ENCODE results near the gene UQCRH. TPM values are rescaled to one million over a fixed set of nuclear protein-coding genes. Genes with fewer than 3 reads are reported as not detected.

The UQCRH gene
- 1,191 TPM for total RNA-seq
- long read RNA-seq, transcript UQCRH-205 (5 exons, 674 nt), result minor isoform, 49 of 589 reads
- long read RNA-seq, transcript UQCRH-202 (2 exons, 621 nt), result minor isoform, 17 of 589 reads
- long read RNA-seq, transcript UQCRH-201 (4 exons, 604 nt), result major isoform, 497 of 589 reads
- long read RNA-seq, partial matches to known transcripts, result 7 of 589 reads
- long read RNA-seq, other reads (novel, unspliced or antisense), result 18 of 589 reads

DNA sequence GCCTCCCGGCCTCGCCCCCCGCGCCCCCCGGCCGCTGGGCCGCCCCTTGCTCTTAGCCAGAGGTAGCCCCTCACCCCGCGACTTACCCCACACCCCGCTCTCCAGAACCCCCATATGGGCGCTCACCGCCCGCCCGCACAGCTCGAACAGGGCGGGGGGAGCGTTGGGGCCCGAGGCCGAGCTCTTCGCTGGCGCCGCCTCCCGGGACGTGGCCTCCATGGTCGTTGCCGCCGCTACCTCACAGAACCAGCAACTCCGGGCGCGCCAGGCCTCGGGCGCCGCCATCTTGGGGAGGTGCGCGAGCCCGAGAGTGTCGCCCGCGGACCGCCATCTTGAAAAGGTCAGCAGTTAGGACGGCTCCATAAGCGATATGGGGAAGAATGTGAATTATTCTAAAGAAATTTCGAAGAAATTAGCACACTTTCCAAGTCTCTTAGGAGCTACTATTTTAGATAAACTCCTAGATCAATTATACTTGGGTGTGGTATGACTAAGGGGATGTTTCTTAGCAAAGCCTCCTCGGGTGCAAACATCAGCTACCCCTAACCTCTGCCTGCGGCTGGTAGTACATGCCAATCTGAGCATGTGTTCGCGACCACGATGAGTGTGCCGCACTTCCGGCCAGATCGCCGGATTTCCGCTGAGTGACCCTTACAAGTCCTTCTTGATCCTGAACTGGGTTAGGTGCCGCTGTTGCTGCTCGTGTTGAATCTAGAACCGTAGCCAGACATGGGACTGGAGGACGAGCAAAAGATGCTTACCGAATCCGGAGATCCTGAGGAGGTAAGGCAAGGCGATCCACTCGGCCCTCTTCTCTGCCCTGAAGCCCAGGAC, at the start of gene UQCRH, which contains the start of gene LRRC41:
TSS of gene UQCRH (plus strand) at position 661 of the 834 bp plus-strand sequence. CDS start at position 730, 69 bp downstream.
TSS of gene LRRC41 (minus strand) at position 579 of the 834 bp plus-strand sequence. CDS start at position 285, 294 bp downstream.
- intact Hi-C loops (cut with micrococcal nuclease), result no loop called here
- peak; percentile 97 for DNase-seq
- ATAC-seq, result peak; percentile 91

DNA sequence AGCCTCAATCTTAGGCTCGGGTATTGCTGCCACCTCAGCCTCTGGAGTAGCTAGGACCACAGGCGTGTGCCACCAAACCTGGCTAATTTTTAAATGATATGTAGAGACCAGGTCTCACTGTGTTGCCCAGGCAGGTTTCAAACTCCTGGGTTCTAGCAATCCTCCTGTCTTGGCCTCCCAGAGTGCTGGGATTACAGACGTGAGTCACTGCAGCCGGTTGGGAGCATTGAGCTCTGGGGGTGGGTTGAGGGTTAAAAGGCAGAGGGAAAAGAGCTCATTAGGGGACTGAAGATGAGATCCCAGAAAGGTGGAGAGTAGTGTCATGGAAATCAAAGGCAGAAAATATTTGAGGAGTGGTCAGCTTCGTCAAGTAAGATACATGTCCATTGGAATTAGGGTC, 48.8 kb upstream of the UQCRH start:
- DNase-seq (no peak), ATAC-seq (no peak)
- intact Hi-C loops (cut with micrococcal nuclease), result no loop called here

DNA sequence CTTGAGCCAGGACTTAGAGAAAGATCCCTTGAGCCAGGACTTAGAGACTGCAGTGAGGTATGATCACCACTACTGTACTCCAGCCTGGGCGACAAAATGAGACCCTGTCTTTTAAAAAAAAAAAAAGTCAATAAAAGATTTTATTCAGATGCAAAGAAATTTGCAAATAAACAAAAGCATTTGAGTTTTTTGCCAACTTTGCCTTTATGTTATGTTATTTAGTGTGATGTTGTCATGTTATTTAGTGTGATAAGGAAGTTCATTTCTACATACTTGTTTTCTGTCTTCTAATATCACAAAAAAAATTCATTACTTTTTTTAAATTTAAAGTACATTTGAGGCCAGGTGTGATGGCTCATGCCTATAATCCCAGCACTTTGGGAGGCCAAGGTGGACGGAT, 47.0 kb upstream of the UQCRH start:
- intact Hi-C loops (cut with micrococcal nuclease), result no loop called here
- ATAC-seq, result no peak

DNA sequence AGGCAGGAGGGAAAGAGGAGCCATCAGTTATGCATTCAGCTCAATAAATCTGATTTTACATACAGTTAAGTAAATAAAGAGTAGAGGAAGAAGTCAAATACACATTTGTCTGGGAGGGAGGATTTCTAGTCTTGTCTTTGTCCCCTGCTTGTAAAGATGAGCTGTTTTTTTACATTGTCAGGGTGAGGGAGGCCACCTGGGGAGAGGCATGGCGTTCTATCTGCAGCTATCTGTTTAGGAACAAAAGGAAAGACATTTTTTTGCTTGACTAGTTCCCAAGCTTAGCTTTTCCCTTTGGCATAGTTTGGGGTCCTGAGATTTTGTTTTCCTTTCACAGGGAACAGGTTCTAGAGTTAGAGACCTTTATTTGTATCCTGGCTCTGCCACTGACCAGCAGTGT, 41.0 kb upstream of the UQCRH start:
- no peak for ATAC-seq
- no peak for DNase-seq

More for the DNA sequence above, 47.0 kb upstream of the UQCRH start:
- no peak for DNase-seq

DNA sequence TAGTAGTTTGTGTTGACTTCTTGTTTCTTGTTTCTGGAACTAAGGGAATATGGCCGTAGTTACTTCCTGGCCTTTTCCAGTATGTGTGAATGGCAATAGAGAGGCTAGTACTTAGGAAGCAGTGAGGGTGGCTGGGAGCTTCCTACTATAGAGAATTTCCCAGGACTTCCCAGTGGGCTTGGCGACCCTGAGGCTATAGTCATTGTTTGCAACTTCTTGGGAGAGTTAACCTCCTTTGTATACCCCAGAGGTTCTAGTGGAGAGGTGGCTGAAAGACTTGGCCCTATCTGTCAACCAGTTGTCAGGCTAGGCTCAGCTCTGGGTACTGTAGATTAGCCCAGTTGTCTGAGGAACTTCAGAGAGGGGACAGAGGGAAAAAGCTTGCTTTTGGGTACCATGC, 40.4 kb upstream of the UQCRH start:
- intact Hi-C loops (cut with micrococcal nuclease), result no loop called here
- no peak for ATAC-seq
- DNase-seq, result no peak

More for the DNA sequence above, 41.0 kb upstream of the UQCRH start:
- intact Hi-C loops (cut with micrococcal nuclease), result no loop called here

DNA sequence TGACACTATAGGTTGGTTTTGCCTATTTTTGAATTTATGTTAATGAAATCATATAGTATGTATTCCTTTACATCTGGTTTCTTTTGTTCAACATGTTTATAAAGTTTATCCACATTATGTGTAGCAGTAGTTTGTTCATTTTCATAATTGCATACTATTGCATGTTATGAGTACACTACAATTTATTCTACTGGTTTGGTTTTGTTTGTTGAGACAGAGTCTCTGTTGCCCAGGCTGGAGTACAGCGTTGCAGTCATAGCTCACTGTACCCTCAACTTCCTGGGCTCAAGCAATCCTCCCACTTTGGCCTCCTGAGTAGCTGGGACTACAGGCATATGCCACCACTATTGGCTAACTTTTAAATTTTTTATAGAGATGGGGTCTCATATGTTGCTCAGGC, 34.9 kb upstream of the UQCRH start:
- ATAC-seq (no peak), DNase-seq (no peak)
- intact Hi-C loops (cut with micrococcal nuclease), result no loop called here

DNA sequence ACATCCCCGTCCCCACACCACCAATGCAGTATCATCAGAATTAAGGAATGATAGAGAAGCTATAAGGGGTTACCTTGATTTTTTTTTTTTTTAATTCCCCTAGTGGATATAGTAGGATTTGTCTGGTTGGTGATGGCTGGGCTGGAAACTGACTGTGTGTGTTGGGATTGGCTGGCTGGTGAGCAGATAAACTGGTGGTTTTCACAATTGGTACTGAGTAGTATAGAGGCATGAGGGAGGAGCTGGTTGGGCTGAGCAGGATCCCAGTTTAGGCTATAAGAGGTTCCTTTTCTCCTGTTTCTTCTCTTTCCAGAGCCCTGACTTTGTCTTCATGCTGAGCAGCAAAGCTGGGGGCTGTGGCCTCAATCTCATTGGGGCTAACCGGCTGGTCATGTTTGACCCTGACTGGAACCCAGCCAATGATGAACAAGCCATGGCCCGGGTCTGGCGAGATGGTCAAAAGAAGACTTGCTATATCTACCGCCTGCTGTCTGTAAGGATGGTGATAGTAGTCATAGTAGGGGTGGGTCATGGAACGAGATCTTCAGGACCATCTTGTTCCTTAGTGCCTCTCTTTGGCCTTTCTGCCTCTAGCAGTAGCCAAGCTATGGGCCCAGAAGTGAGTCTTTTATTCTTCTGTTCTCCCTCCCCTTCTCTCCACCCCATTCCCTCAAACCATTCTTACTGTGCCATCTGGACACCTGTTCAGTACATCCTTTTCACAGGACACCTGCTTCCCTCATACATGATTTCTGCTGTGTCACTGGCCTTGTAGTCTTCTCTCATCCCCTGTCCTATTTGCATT, 29.1 kb upstream of the UQCRH start:
- ATAC-seq (no peak), DNase-seq (no peak)
- intact Hi-C loops (cut with micrococcal nuclease), result no loop called here

DNA sequence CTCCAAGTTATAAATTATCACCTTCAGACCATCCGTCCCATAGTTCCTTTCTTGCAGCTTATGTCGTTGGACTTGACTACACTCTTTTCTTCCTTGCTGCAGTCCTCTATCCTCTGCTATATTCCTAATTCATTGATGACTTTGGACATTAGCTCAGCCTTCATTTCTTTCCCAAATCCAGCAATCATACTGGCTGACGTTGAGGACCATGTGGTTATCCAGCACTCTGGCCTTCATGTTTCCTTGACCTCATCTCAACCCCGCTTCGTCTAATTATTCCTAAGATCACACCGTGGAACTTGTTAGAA, 28.5 kb upstream of the UQCRH start:
- DNase-seq, result no peak
- intact Hi-C loops (cut with micrococcal nuclease), result no loop called here
- ATAC-seq, result no peak

DNA sequence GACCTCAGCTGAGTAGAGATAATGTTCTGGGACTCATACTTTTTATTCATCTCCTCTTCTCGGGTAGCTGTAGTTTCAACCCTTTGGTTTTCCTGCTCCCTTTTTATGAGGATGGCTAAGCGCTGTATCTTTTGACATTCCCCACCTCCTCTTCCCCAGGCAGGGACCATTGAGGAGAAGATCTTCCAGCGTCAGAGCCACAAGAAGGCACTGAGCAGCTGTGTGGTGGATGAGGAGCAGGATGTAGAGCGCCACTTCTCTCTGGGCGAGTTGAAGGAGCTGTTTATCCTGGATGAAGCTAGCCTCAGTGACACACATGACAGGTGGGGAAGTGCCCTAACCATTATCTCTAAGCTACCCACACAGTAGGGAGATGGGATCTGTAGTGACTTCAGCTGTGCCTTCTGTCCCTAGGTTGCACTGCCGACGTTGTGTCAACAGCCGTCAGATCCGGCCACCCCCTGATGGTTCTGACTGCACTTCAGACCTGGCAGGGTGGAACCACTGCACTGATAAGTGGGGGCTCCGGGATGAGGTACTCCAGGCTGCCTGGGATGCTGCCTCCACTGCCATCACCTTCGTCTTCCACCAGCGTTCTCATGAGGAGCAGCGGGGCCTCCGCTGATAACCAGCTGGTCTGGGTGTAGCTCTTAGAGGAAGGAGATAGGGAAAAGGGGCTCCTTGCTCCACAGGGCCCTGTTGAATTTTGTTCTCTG, 25.7 kb upstream of the UQCRH start:
- no peak for DNase-seq
- peak; percentile 5 for ATAC-seq
- intact Hi-C loops (cut with micrococcal nuclease), result no loop called here

DNA sequence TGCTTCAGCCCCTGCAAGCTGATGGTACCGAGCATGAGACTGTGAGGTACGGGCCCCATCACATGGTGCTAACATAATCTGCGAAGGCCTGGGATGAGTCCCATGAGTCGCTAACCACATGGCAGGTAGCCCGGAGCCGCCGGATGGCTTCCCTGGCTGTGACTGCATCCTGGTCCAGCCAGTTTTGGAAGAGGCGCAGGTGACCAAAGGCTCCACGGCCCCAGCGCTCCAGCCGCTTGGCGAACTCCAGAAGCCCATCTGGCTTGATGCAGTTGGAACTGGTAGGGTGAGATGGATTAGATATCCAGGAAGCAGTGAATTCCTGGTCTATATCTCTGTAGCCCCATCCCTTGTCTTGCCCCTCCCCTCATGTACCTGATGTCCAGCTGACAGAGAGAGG, 24.7 kb upstream of the UQCRH start:
- intact Hi-C loops (cut with micrococcal nuclease), result no loop called here
- DNase-seq (peak; percentile 46), ATAC-seq (peak; percentile 12)

DNA sequence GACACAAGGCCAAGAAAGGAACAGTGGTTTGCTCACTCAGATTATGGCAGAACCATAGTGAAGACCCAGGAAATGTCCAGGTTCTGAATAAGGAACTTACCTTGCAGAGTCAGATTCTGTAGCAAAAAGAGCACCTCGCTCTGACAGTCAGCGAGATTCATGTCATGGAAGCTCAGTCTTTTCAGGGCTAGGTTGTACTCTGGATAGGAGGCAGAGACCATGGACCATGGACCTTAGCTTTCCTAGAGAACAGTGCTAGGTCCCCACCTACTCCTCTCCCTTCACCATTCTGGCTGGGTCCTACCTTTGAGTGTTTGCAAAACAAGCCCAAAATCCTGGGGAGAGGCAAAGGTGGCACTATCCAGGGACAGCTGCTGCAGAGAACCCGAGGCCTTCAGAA, 23.4 kb upstream of the UQCRH start:
- ATAC-seq (no peak), DNase-seq (no peak)
- intact Hi-C loops (cut with micrococcal nuclease), result no loop called here

DNA sequence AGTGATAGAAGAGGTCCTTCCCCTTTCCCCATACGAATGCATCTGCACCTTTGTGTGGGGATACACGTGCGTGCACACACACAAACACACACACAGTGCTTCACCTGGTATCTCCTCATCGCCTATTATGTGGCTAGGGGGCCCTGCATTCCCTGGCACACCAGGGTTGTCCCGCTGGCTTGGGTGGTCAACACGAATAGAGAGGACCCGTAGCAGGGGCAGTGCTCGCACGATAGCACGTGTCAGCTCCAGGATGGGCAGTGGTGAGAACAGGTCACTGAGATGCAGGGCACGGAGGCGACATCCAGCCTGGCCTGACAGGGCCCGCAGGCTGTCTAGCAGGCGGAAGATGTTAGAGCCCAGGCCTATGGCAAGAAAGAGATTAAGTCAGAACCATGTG, 22.5 kb upstream of the UQCRH start:
- DNase-seq, result no peak
- ATAC-seq, result no peak
- intact Hi-C loops (cut with micrococcal nuclease), result no loop called here

DNA sequence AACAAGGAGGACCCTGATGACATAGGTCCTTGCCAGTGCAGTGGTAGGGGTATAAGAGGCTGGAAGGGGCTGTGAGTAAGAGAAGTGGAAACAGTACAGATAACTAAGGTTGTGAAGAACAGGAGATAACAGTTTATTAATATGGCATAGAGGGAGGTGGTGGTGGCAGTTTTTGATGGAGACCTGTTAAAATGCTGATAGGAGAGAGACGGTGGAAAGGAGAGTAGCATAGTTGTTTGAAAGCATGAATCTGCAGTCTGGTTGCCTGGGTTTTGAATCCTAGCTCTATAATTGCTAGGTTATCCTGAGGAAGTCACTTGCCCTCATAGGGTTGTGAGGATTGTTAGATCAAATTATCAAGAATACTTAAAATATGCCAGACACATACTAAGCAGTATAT, 19.4 kb upstream of the UQCRH start:
- ATAC-seq (no peak), DNase-seq (no peak)
- intact Hi-C loops (cut with micrococcal nuclease), result no loop called here

DNA sequence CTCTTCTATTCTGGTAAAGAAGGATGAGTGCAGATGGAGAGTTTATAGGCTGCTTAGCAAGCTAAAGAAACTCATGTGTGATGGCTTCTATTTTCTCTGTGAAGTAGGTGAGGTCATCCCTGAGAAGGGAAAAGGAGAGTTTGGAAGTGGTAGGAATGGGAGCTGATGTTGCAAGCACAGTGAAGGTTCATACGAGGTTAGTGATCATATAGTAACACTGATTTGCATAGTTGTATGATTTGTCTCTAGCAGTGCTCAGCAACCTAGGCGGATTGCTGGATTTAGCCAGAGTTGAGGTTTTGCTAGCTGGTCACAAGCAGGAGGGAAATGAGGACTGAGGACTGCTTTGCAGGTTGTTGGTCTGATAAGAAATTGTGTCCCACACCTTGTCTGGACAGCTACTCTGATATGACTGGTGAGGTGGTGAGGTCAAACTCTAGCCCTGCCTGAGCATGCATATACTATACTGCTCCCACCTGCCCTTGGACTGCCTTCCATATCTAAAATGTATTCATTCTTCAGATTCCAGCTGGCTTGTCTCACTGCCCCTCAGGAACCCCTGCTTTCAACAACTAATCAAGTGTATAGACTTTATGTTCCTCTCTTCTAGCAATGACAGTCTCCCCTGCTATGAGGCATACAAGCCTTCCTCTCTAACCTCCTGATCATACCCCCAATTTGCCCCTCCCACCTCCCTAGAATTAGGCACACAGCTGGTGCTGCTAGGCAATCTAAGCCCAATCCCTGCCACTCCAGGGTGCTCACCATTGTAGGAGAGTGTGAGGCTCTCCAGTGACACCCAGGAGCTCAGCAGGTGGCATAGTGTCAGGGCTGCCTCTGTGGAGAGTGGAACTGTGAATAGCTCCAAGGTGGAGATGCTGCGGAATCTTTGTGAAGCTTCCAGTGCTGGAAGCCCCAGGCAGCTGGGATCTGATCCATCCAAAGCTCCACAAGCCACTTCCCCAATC, 18.6 kb upstream of the UQCRH start:
- intact Hi-C loops (cut with micrococcal nuclease), result no loop called here
- DNase-seq (no peak), ATAC-seq (peak; percentile 32)

DNA sequence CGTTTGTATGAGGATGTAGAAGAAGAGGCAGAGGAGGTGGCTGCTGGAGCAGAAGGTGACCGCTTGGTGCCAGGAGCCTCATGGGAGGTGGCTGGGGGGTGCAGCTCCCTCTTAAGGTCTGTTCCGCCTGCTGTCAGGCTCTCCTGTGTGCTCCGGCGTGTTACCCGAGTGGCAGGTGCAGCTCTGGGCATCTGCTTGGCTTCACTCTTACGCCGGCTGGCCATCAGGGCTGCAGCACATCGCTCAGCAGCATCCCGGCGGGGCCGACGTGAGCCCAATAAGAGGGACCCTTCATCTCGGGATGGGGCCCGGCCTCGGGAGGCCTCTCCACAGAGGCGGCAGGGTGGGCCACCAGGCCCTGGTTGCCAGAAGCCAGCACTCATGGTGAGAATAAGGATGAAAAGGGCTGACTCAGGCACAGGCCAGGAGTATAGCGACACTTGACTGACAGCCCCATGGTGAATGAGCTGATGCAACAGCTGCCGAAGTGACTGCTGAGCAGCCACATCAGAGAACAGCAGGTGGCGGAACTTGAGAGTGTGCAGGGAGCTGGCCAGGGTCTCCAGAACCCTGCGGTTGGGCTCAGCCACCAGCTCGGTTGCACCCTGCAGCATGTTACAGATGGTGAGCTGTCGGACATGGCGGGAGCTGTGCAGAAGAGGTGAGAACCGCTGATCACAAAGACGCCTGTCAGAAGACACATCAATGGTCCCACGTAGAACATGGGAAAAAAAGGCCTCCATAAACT, 17.6 kb upstream of the UQCRH start:
- no peak for DNase-seq
- ATAC-seq, result no peak
- intact Hi-C loops (cut with micrococcal nuclease), result no loop called here

DNA sequence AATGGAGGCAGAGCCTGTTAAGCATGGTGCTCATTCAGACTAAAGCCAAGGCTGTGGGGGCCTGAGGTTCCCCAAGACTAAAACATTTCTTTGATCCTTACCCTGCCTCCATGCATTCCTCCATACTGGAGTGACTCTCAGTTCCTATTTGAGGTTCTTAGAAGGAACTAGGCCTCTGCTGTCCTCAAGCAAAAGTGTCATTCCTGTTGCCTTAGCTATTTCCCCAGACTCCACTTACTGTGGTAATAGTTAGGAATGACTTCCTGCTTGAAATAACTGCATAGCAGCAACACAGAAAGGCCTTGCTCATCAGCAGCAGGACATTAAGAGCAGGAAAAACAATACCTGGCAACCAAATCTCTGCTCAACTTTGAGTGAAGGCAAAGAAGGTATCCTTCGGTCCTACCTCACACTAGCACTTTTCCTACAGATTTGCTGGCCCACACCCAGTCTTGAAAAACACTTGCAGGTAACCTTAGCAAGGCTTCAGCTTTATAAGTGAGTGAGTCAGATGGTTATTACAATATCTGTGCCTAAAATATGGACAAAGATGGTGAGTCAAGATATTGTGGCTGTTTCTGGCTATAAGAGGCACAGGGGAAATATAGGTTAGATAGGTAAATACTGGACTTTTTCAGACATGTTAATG, 14.9 kb upstream of the UQCRH start:
- intact Hi-C loops (cut with micrococcal nuclease), result no loop called here
- no peak for ATAC-seq
- no peak for DNase-seq

DNA sequence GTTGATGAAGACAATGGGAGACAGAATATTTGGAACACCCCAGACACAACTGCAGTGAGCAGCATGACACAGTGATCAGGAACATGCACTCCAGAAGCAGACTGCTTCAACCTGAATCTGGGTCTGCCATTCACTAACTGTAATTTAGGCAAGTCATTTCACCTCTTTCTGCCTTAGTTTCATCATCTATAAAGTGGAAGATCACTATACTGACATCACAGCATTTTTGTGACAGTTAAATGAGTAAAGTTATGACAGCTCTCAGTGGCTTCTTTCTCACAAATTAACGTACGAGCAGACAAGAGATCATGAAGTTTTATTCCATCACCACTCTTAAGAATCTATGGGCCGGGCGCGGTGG, 14.4 kb upstream of the UQCRH start:
- DNase-seq, result no peak
- no peak for ATAC-seq
- intact Hi-C loops (cut with micrococcal nuclease), result no loop called here
